Panc1 (cell line): ENCODE data around the gene MACC1. TPM values are rescaled to one million over a fixed set of nuclear protein-coding genes. Genes with fewer than 3 reads are reported as not detected.

Experiments
- ATAC-seq: fragments of 200-7000 bp; cut with Tn5 transposase; 2 replicates; pipeline ENCODE4 v1.9.1; 2020; ENCODE audit warnings: mild to moderate bottlenecking, moderate library complexity
- BruUV-seq: library from RNA; stranded (reverse); fragments of 400-500 nt; replicated peaks from 2 replicates; lab custom pipeline; 2021; lab: Mats Ljungman, UMichigan
- CTCF ChIA-PET: fragments of 300-600 bp; sonication (Branson Sonifier 250); formaldehyde crosslinking; loops from one replicate; lab custom pipeline; 2022; ENCODE audit warnings: antibody characterized with exemption; lab: Charles Lee
- POLR2A ChIA-PET: fragments of 300-600 bp; sonication (Branson Sonifier 250); formaldehyde crosslinking; loops from one replicate; lab custom pipeline; 2022; ENCODE audit warnings: antibody characterized with exemption; lab: Charles Lee
- DNase-seq: peaks from one replicate; pipeline ENCODE4 v3.0.0-alpha.2; 2010; ENCODE audit warnings: low read depth, low spot score
- H3K27ac ChIP-seq: 2 replicates; pipeline ENCODE4 v1.5.1; 2011; ENCODE audit warnings: mild to moderate bottlenecking, low read length, inconsistent platforms
- H3K27me3 ChIP-seq: fragments of 200-500 bp; sonication (Bioruptor generic); 2 replicates; pipeline ENCODE4 v1.6.0; 2014; ENCODE audit warnings: low read length, inconsistent platforms; ENCODE audit not compliant: control insufficient read depth, insufficient read depth
- H3K36me3 ChIP-seq: fragments of 200-500 bp; sonication (Bioruptor generic); 2 replicates; pipeline ENCODE4 v1.5.1; 2014; ENCODE audit warnings: inconsistent platforms, mild to moderate bottlenecking, low read length, moderate library complexity; ENCODE audit not compliant: control insufficient read depth, insufficient read depth
- H3K4me1 ChIP-seq: 2 replicates; pipeline ENCODE4 v1.5.1; 2011; ENCODE audit warnings: inconsistent platforms, mild to moderate bottlenecking, low read length, moderate library complexity; ENCODE audit not compliant: control insufficient read depth, insufficient read depth
- H3K4me3 ChIP-seq, 2 experiments: 2 replicates each; pipeline ENCODE4 v1.5.1; 2011 to 2012; ENCODE audit warnings: low read depth in 2 of 2, low read length in 2 of 2, mild to moderate bottlenecking in 2 of 2, inconsistent platforms in 1 of 2, moderate library complexity in 1 of 2
- H3K9me3 ChIP-seq: fragments of 200-500 bp; sonication (Bioruptor generic); 2 replicates; pipeline ENCODE4 v1.5.1; 2014; ENCODE audit warnings: low read depth, mild to moderate bottlenecking, inconsistent platforms, low read length, moderate library complexity; ENCODE audit not compliant: control insufficient read depth, insufficient read depth
- CTCF ChIP-seq: fragments of 450-650 bp; IDR thresholded peaks from 2 replicates; pipeline ENCODE4 v1.5.1; 2017; ENCODE audit warnings: mild to moderate bottlenecking
- POLR2AphosphoS5 ChIP-seq: IDR thresholded peaks from 2 replicates; pipeline ENCODE4 v1.6.1; 2012; ENCODE audit warnings: mild to moderate bottlenecking, low read depth, low read length, moderate library complexity
- SIN3A ChIP-seq: IDR thresholded peaks from 2 replicates; pipeline ENCODE4 v1.6.1; 2012; ENCODE audit warnings: low read depth, mild to moderate bottlenecking, low read length, moderate library complexity, borderline replicate concordance; ENCODE audit not compliant: insufficient read depth
- TCF7L2 ChIP-seq: IDR thresholded peaks from 2 replicates; pipeline ENCODE4 v1.6.1; 2011; ENCODE audit warnings: mild to moderate bottlenecking, low read depth, low read length, inconsistent platforms
- in situ Hi-C: cut with HindIII; loops from 2 replicates; pipeline ENCODE4 v1.10.0; 2016; ENCODE audit warnings: low sequenced_read_pairs, low pct_unique_long_range_greater_than_20kb
- intact Hi-C: fragments of 100-400 bp; cut with micrococcal nuclease; formaldehyde crosslinking; loops from one replicate; pipeline ENCODE4 v1.10.0; 2022; ENCODE audit not compliant: unreplicated experiment
- total RNA-seq: library from RNA; stranded (reverse); gene quantifications from one replicate; pipeline ENCODE4 v1.2.1, GENCODE V29; 2021; ENCODE audit not compliant: unreplicated experiment
- TF ChIP-seq, protein P1 (sequence below), 2 experiments: IDR thresholded peaks; 2 replicates each; pipeline ENCODE4 v1.6.1; 2011 to 2012; ENCODE audit warnings: low read depth in 2 of 2, control low read depth in 1 of 2, low read length in 1 of 2, mild to moderate bottlenecking in 1 of 2, moderate library complexity in 1 of 2; ENCODE audit not compliant: insufficient read depth in 1 of 2

Gene MACC1
- total RNA-seq, 1 experiment from 2014 or later, result 0.08 TPM

DNA sequence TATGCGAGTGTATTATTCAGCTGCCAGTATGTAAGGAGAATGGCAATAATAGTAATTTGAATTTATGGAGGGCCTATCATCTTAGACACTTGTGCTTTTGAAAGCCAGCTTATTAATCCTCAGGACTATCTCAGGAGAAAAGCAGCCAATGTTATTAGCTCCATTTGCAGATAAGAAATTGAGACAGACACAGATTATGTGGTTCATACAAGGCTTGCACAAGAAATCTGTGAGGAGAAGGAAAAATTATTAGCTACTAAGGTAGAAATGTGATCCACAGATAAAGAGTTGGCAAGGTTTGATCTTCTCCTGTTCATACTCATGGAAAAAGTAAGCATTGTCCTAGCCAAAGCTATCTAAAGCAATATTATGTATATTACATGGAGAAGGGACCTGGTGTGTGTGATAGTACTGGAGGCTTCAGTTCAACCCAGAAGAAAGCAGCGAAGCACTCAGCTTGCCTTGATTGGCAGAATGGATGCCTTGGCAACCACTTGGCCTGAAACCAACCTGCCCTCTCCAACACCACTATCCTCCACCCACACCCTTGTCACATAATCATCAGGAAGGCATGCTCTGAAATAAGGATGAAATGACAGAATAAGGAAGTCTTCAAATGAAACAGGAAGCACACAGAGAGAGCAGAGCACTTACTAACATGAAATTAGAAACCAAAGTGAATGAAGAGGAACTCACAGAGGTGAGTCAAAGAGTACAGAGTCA lies 18.0 kb downstream of the MACC1 start:
- DNase-seq, result no peak
- POLR2A ChIA-PET, result no interaction called here
- Histone ChIP-seq H3K9me3 (no peaks in the 10 kb centered on the region), H3K4me1 (no peaks in the 10 kb centered on the region), H3K4me3 (no peak overlapping the region), H3K27ac (no peak overlapping the region), H3K36me3 (no peaks in the 10 kb centered on the region), H3K27me3 (no peaks in the 10 kb centered on the region)
- intact Hi-C loops, result no loop called here
- no TSS peak for BruUV-seq
- no peak for ATAC-seq
- in situ Hi-C loops, result no loop called here
- TF ChIP-seq TCF7L2 (no peak), POLR2AphosphoS5 (no peak), CTCF (no peak), SIN3A (no peak)
- TF ChIP-seq, protein P1, sequence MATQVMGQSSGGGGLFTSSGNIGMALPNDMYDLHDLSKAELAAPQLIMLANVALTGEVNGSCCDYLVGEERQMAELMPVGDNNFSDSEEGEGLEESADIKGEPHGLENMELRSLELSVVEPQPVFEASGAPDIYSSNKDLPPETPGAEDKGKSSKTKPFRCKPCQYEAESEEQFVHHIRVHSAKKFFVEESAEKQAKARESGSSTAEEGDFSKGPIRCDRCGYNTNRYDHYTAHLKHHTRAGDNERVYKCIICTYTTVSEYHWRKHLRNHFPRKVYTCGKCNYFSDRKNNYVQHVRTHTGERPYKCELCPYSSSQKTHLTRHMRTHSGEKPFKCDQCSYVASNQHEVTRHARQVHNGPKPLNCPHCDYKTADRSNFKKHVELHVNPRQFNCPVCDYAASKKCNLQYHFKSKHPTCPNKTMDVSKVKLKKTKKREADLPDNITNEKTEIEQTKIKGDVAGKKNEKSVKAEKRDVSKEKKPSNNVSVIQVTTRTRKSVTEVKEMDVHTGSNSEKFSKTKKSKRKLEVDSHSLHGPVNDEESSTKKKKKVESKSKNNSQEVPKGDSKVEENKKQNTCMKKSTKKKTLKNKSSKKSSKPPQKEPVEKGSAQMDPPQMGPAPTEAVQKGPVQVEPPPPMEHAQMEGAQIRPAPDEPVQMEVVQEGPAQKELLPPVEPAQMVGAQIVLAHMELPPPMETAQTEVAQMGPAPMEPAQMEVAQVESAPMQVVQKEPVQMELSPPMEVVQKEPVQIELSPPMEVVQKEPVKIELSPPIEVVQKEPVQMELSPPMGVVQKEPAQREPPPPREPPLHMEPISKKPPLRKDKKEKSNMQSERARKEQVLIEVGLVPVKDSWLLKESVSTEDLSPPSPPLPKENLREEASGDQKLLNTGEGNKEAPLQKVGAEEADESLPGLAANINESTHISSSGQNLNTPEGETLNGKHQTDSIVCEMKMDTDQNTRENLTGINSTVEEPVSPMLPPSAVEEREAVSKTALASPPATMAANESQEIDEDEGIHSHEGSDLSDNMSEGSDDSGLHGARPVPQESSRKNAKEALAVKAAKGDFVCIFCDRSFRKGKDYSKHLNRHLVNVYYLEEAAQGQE (IDR thresholded peaks at IDR 0.05; ENCODE audit: insufficient read depth in 1 of 2, low read depth in 2 of 2, low read length in 1 of 2), result no peak
- CTCF ChIA-PET, result no interaction called here

DNA sequence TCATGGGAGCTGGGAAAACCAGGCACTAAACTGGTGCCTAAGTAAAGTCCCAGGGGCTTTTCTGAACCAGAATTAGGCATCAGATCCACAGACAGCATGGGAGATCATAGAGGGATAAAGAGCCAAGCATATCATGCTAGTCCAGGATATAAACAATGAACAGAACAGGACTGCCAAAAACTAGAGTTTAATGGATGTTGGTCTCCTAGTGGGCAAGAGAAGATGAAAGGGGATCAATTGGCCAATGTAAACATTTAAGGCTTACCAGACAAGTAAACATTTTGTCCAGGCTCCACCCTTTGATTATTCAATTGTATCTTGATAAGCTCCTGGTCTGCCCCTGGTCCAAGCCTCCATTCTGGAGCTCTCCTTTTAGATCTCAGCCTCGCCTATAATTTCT lies 18.9 kb downstream of the MACC1 start:
- intact Hi-C loops (no loop called here), in situ Hi-C loops (no loop called here)
- BruUV-seq, result no TSS peak
- no peaks in the 10 kb centered on the region for H3K27me3 ChIP-seq
- no peak overlapping the region for H3K27ac ChIP-seq
- ChIA-PET CTCF (no interaction called here), POLR2A (no interaction called here)
- ATAC-seq (no peak), DNase-seq (no peak)
- TF ChIP-seq TCF7L2, result no peak
- no peak for TF ChIP-seq CTCF
- no peak for TF ChIP-seq POLR2AphosphoS5
- no peak for TF ChIP-seq SIN3A
- TF ChIP-seq, protein P1 (IDR thresholded peaks at IDR 0.05; ENCODE audit: insufficient read depth in 1 of 2, low read depth in 2 of 2, low read length in 1 of 2), result no peak
- no peaks in the 10 kb centered on the region for H3K9me3 ChIP-seq
- H3K36me3 ChIP-seq, result no peaks in the 10 kb centered on the region
- H3K4me3 ChIP-seq, result no peak overlapping the region
- H3K4me1 ChIP-seq, result no peaks in the 10 kb centered on the region
